Upper lobe of left lung (tissue), 6 donors: ENCODE data around the gene SLC25A40. TPM values are rescaled to one million over a fixed set of nuclear protein-coding genes. Genes with fewer than 3 reads are reported as not detected.
"Not testable (repeated sequence)": the region's sequence is repeated elsewhere in the genome, so short reads cannot be mapped to it uniquely, and the experiment has no call there.

Experiments
- ATAC-seq, 2 donors: fragments of 200-7000 bp; cut with Tn5 transposase; one replicate each; pipeline ENCODE4 v1.9.1; 2022; ENCODE audit warnings: mild to moderate bottlenecking in 2 of 2, moderate library complexity in 2 of 2; ENCODE audit not compliant: low FRiP score in 2 of 2
- DNase-seq, 2 donors: peaks; one replicate each; pipeline ENCODE4 v3.0.0-alpha.2; 2019 to 2020
- H3K27ac ChIP-seq, 4 donors: fragments of 200-600 bp; sonication (generic); one replicate each; pipeline ENCODE4 v1.5.1; 2016 to 2019
- H3K27me3 ChIP-seq, 4 donors: fragments of 200-600 bp; sonication (generic); one replicate each; pipeline ENCODE4 v1.5.1; 2017 to 2019
- H3K36me3 ChIP-seq, 4 donors: fragments of 200-600 bp; sonication (generic); one replicate each; pipeline ENCODE4 v1.5.1; 2016 to 2019
- H3K4me1 ChIP-seq, 4 donors: fragments of 200-600 bp; sonication (generic); one replicate each; pipeline ENCODE4 v1.5.1; 2018 to 2019
- H3K4me3 ChIP-seq, 4 donors: fragments of 200-600 bp; sonication (generic); one replicate each; pipeline ENCODE4 v1.5.1; 2017 to 2019; ENCODE audit warnings: mild to moderate bottlenecking in 2 of 4, moderate library complexity in 1 of 4
- H3K9me3 ChIP-seq, 4 donors: fragments of 200-600 bp; sonication (generic); one replicate each; pipeline ENCODE4 v1.5.1; 2018 to 2019
- CTCF ChIP-seq, 6 experiments: fragments of 450-650 bp in 4 of 6; fragments of 200-600 bp in 2 of 6; sonication (generic) in 2 of 6; IDR thresholded peaks; one replicate each; pipeline ENCODE4 v1.5.1; 2016 to 2019; ENCODE audit warnings: antibody characterized with exemption in 6 of 6
- EP300 ChIP-seq, 4 donors: sonication (generic); formaldehyde crosslinking; IDR thresholded peaks; one replicate each; pipeline ENCODE4 v1.5.1; 2017; ENCODE audit warnings: antibody characterized with exemption in 4 of 4, control low read depth in 2 of 4
- POLR2A ChIP-seq, 4 donors: fragments of 450-650 bp; IDR thresholded peaks; one replicate each; pipeline ENCODE4 v1.5.1; 2016 to 2017; ENCODE audit warnings: antibody characterized with exemption in 4 of 4, mild to moderate bottlenecking in 2 of 4
- POLR2AphosphoS5 ChIP-seq, 2 donors: sonication (generic); formaldehyde crosslinking; IDR thresholded peaks; one replicate each; pipeline ENCODE4 v1.5.1; 2017; ENCODE audit warnings: antibody characterized with exemption in 2 of 2
- WGBS, 2 donors: methylation state at CpG; one replicate each; pipeline ENCODE4 v1.1.5; 2017 to 2018; 5-methylcytosine and 5-hydroxymethylcytosine counted together
- total RNA-seq, 6 donors: library from RNA; depleted of rRNA in 4 of 6; stranded (reverse); fragments of >200 nt in 4 of 6; gene quantifications; one replicate each; pipeline versions ENCODE4 v1.1.0 to v1.2.1, GENCODE V29; 2016 to 2021
- donor health status: DM: no; HTN: no; CAD: no; lungs with moderate emphysema.
- donor health status: DM: no; HTN: yes; CAD: no; lungs with severe emphysema.

Gene SLC25A40
- total RNA-seq, 6 donors from 2014 or later = 6.2 to 37.6 (median 20.1) TPM

- ATAC-seq (no peak), DNase-seq (no peak)
- 94 to 100% methylated on average over 1 of the region's 1 CpG for WGBS, 2 donors
- H3K9me3 ChIP-seq = no peaks in the 10 kb centered on the region
- no peak for TF ChIP-seq POLR2AphosphoS5 (IDR thresholded peaks at IDR 0.05)
- no peak for TF ChIP-seq EP300 (IDR thresholded peaks at IDR 0.05)
- no peak for TF ChIP-seq POLR2A (IDR thresholded peaks at IDR 0.05)
- TF ChIP-seq CTCF (IDR thresholded peaks at IDR 0.05) = no peak
- no peaks in the 10 kb centered on the region for H3K27me3 ChIP-seq
- no peak overlapping the region for H3K27ac ChIP-seq
- H3K36me3 ChIP-seq = peaks cover 0 to 28% (median 2%) of the 10 kb centered on the region in 4 donors
- no peaks in the 10 kb centered on the region for H3K4me1 ChIP-seq
- H3K4me3 ChIP-seq = no peak overlapping the region
Observed at GRCh38 chr7:87850836-87851593, 25.1 kb downstream of the SLC25A40 start.

- H3K4me1 ChIP-seq = no peaks in the 10 kb centered on the region
- H3K4me3 ChIP-seq = no peak overlapping the region
- H3K27ac ChIP-seq = no peak overlapping the region
- no peaks in the 10 kb centered on the region for H3K27me3 ChIP-seq
- peaks cover 0 to 16% (median under 1%) of the 10 kb centered on the region in 4 donors for H3K36me3 ChIP-seq
- WGBS, 2 donors = 31 to 53% methylated on average over 1 of the region's 1 CpG
- ATAC-seq (no peak), DNase-seq (no peak)
- TF ChIP-seq POLR2AphosphoS5 (IDR thresholded peaks at IDR 0.05) (no peak), EP300 (IDR thresholded peaks at IDR 0.05) (no peak), POLR2A (IDR thresholded peaks at IDR 0.05) (no peak), CTCF (IDR thresholded peaks at IDR 0.05) (no peak)
- no peaks in the 10 kb centered on the region for H3K9me3 ChIP-seq
Observed at GRCh38 chr7:87837597-87837996, 38.6 kb downstream of the SLC25A40 start.

GRCh38 chr7:87833130-87833529 is 43.0 kb downstream of the SLC25A40 start:
- no peaks in the 10 kb centered on the region for H3K9me3 ChIP-seq
- no peaks in the 10 kb centered on the region for H3K27me3 ChIP-seq
- WGBS, 2 donors = 82 to 91% methylated on average over 1 of the region's 1 CpG
- no peak for ATAC-seq
- H3K27ac ChIP-seq = no peak overlapping the region
- no peak for DNase-seq
- no peaks in the 10 kb centered on the region for H3K4me1 ChIP-seq
- H3K4me3 ChIP-seq = no peak overlapping the region
- TF ChIP-seq POLR2AphosphoS5 (IDR thresholded peaks at IDR 0.05) (no peak), EP300 (IDR thresholded peaks at IDR 0.05) (no peak)
- H3K36me3 ChIP-seq = peaks cover 0 to 11% (median 4%) of the 10 kb centered on the region in 4 donors

GRCh38 chr7:87831097-87831496 is 45.1 kb downstream of the SLC25A40 start:
- WGBS, 2 donors = 94 to 96% methylated on average over 1 of the region's 1 CpG

GRCh38 chr7:87828383-87828782 is 47.8 kb downstream of the SLC25A40 start:
- 95 to 100% methylated on average over 1 of the region's 1 CpG for WGBS, 2 donors
- ATAC-seq, H3K4me1 ChIP-seq, H3K27me3 ChIP-seq, H3K27ac ChIP-seq, H3K36me3 ChIP-seq, DNase-seq, H3K4me3 ChIP-seq, H3K9me3 ChIP-seq: not testable (repeated sequence)

More at GRCh38 chr7:87831097-87831496, 45.1 kb downstream of the SLC25A40 start:
- Histone ChIP-seq H3K4me1 (no peaks in the 10 kb centered on the region), H3K27me3 (no peaks in the 10 kb centered on the region), H3K27ac (no peak overlapping the region), H3K4me3 (no peak overlapping the region), H3K9me3 (no peaks in the 10 kb centered on the region), H3K36me3 (peaks cover 0 to 8% (median 3%) of the 10 kb centered on the region in 4 donors)
- ATAC-seq (no peak), DNase-seq (no peak)
- TF ChIP-seq POLR2A (IDR thresholded peaks at IDR 0.05) = no peak
- TF ChIP-seq CTCF (IDR thresholded peaks at IDR 0.05) = no peak
- TF ChIP-seq EP300 (IDR thresholded peaks at IDR 0.05) = no peak
- TF ChIP-seq POLR2AphosphoS5 (IDR thresholded peaks at IDR 0.05) = no peak

- H3K36me3 ChIP-seq, H3K9me3 ChIP-seq, H3K4me1 ChIP-seq, H3K4me3 ChIP-seq, H3K27ac ChIP-seq, H3K27me3 ChIP-seq, DNase-seq, ATAC-seq: not testable (repeated sequence)
- WGBS, 2 donors = 88 to 100% methylated on average over 2 of the region's 2 CpGs
Observed at GRCh38 chr7:87825369-87825768, 50.8 kb downstream of the SLC25A40 start.

- ATAC-seq, H3K9me3 ChIP-seq, H3K27ac ChIP-seq, H3K4me1 ChIP-seq, H3K4me3 ChIP-seq, H3K36me3 ChIP-seq, H3K27me3 ChIP-seq, DNase-seq: not testable (repeated sequence)
- 92 to 100% methylated on average over 3 of the region's 4 CpGs for WGBS, 2 donors
Observed at GRCh38 chr7:87822056-87822455, 54.1 kb downstream of the SLC25A40 start.
